Left cardiac atrium (tissue), 4 donors: ENCODE results near the gene MBL2. TPM values are rescaled to one million over a fixed set of nuclear protein-coding genes. Genes with fewer than 3 reads are reported as not detected.

Experiments
- ATAC-seq, 2 donors: fragments of 200-7000 bp; cut with Tn5 transposase; one replicate each; pipeline ENCODE4 v1.9.1; 2020; ENCODE audit warnings: mild to moderate bottlenecking in 2 of 2, moderate library complexity in 2 of 2
- DNase-seq: peaks from one replicate; pipeline ENCODE4 v3.0.0-alpha.2; 2020
- intact Hi-C, 2 donors: fragments of 100-400 bp; cut with DNase I; formaldehyde crosslinking; loops; one replicate each; pipeline versions ENCODE4 v1.14.1 to v1.15.1; 2022 to 2023
- long read RNA-seq: library from polyadenylated mRNA; unstranded; transcript quantifications from one replicate; pipeline ENCODE4 v2.0.0, GENCODE V29; 2021
- total RNA-seq, 2 donors: library from RNA; stranded (reverse); fragmentation: NEBNext Ultra II Directional; extraction: Animal tissue kit (Norgen Biotek cat#: 25700); gene quantifications; one replicate each; pipeline ENCODE4 v1.2.1, GENCODE V29; 2021
- donor health status: DM: no; HTN: yes; CAD: no.
- donor health status: DM: no; HTN: yes; CAD: no; lungs with severe emphysema.
- donor health status: DM: yes; HTN: yes; CAD: no.
- donor health status: Dilated cardiomyopathy.

Gene MBL2
- total RNA-seq, result not detected
- long read RNA-seq, result 0 reads

- intact Hi-C loops, result no loop called here
- ATAC-seq, result no peak
- DNase-seq, result no peak
Observed at GRCh38 chr10:52772623-52773022, at the start of gene MBL2. Gene MBL2 (minus strand): TSS chr10:52772784. CDS start chr10:52771635, 1,149 bp downstream.

DNA sequence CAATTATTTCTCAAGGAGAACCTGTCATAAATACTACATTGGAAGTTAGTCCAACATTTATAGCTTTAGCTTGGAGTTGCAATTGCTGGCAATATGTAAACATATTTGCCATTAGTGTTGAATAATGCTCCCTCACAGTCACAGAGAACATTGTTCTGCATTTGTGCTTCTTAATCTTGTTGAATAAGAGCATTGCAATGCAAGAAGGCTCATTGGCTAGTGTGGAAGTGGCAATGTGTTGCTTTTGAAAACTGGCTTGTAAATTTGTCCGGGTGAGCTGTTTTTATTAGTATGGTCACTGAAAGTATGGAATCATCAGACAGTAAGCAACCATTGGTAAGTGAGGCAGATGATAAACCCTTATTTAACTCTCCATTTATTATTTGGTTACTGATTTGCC lies 47.7 kb upstream of the MBL2 start:
- no peak for ATAC-seq
- intact Hi-C loops, result no loop called here
- no peak for DNase-seq

DNA sequence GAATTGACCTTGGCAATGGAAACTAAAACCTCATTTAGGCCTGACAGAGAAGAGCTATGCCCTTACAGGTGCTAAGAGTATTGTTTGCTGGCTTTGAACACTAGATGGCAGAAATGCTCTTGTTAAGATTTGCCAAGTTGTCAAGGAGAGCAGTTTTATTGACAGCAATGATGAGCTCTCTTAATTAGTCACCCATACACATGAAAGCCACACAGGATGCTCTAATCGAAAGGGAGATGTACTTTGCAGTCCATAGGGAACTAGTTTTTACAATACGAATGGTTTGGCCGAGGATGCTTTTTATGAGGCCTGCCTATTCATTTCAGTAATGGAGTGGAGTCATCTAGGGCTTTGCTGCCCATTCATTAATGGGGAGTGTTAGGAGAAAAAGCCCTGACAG lies 45.4 kb upstream of the MBL2 start:
- ATAC-seq, result no peak
- no peak for DNase-seq
- intact Hi-C loops, result no loop called here

- DNase-seq (no peak), ATAC-seq (no peak)
- intact Hi-C loops, result no loop called here
Observed at GRCh38 chr10:52814506-52814905, 41.9 kb upstream of the MBL2 start.

GRCh38 chr10:52811776-52812175 lies 39.2 kb upstream of the MBL2 start:
- ATAC-seq (no peak), DNase-seq (no peak)
- intact Hi-C loops, result no loop called here

DNA sequence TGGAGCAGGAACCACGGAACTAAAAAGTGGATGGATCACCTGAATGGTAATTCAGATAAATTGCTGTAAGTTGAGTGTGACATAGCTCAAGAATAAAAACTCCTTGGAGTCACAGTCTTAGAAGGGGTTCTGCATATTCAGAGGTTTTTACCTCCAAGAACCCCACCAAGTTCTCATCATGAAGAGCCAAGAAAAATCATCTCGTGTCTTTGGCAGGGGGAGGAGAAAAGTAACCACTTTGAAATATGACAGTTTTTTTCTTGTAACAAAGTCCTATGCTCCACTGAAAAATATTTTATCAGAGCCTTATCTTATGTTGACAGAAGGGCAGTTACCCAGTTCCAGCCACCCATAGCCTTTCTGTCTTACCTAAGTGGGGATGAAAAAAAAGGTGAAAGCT lies 38.2 kb upstream of the MBL2 start:
- no peak for DNase-seq
- intact Hi-C loops, result no loop called here
- ATAC-seq, result no peak

- DNase-seq (no peak), ATAC-seq (no peak)
- intact Hi-C loops, result no loop called here
Observed at GRCh38 chr10:52807803-52808202, 35.2 kb upstream of the MBL2 start.

- ATAC-seq (no peak), DNase-seq (no peak)
- intact Hi-C loops, result no loop called here
Observed at GRCh38 chr10:52805414-52806285, 33.1 kb upstream of the MBL2 start.

- DNase-seq (no peak), ATAC-seq (peak in 1 of 2 donors; percentile 29)
- intact Hi-C loops, result no loop called here
Observed at GRCh38 chr10:52801947-52802346, 29.4 kb upstream of the MBL2 start.

DNA sequence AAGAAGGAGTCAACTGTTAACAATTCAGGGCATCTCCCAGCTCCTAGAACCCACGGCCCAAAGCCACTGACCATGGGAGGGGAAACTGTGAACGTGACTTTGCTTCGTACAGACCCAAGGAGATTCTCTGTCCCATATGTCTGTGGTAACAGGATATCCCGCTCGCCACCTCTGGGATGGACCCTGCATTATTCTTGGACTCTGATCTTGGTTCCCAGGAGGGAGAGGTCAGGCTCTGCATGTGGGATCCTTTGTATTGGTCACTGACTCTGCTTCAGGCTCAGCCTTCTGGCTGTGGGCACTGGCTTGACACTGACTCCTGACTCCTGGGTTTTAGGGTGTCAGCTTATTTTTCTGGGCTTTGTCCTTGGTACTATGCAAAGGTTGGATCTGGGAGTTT lies 13.5 kb upstream of the MBL2 start:
- no peak for DNase-seq
- ATAC-seq, result no peak
- intact Hi-C loops, result no loop called here

DNA sequence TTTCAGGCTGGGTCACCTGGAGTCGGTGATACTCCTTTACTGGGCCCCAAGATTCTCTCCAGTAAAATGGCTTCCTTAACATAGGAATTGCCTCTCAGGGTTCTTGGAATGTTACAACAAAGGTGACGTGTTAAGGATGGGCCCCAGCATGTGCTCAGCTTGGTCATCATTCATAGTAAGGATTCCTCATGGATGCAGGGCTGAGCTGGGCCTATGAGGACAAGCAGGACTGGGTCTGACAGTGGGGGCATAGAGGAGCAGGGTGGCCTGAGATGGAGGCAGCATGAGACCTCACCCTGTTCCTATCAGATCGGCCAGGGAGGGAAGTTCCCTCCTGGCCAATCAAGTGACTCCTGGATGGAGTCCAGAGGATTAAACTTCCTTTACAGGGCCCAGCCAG lies 12.8 kb upstream of the MBL2 start:
- ATAC-seq, result no peak
- intact Hi-C loops, result no loop called here

DNA sequence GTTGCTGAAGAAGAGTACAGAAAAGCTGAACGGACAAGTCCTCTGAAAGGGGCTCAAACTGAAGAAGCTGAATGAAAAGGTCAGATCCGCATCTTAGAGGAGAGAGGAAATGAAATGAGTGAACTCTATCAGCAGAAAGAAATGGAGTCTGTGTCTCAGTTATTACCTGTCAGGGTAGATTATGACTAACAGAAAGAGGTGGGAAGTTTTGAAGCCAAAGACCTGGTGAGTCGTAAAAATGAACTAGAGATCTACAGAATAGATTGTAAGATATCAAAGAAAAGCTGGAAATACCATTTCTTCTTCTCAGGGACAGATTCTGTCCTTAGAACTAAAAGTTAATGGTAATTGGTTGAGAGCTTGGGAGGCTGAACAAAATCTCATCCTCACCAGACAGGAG lies 11.1 kb upstream of the MBL2 start:
- intact Hi-C loops, result no loop called here
- ATAC-seq (no peak), DNase-seq (no peak)

More for the DNA sequence above, 12.8 kb upstream of the MBL2 start:
- no peak for DNase-seq

- intact Hi-C loops, result no loop called here
- DNase-seq (no peak), ATAC-seq (no peak)
Observed at GRCh38 chr10:52782554-52782953, 10.0 kb upstream of the MBL2 start.

- DNase-seq (no peak), ATAC-seq (no peak)
Observed at GRCh38 chr10:52780391-52781155, 8.0 kb upstream of the MBL2 start.

GRCh38 chr10:52779541-52780390 lies 7.2 kb upstream of the MBL2 start:
- peak; percentile 62 for DNase-seq
- peak; percentile 65 to 87 for ATAC-seq
- intact Hi-C loops, result loop anchor here in 1 of 2 donors (2.0 kb wide), 2 partner anchors 39 to 465 kb away; partner anchors contain the start of gene DKK1

More at GRCh38 chr10:52780391-52781155, 8.0 kb upstream of the MBL2 start:
- intact Hi-C loops, result loop anchor here in 1 of 2 donors (2.0 kb wide), 2 partner anchors 40 to 466 kb away; partner anchors contain the start of gene DKK1

DNA sequence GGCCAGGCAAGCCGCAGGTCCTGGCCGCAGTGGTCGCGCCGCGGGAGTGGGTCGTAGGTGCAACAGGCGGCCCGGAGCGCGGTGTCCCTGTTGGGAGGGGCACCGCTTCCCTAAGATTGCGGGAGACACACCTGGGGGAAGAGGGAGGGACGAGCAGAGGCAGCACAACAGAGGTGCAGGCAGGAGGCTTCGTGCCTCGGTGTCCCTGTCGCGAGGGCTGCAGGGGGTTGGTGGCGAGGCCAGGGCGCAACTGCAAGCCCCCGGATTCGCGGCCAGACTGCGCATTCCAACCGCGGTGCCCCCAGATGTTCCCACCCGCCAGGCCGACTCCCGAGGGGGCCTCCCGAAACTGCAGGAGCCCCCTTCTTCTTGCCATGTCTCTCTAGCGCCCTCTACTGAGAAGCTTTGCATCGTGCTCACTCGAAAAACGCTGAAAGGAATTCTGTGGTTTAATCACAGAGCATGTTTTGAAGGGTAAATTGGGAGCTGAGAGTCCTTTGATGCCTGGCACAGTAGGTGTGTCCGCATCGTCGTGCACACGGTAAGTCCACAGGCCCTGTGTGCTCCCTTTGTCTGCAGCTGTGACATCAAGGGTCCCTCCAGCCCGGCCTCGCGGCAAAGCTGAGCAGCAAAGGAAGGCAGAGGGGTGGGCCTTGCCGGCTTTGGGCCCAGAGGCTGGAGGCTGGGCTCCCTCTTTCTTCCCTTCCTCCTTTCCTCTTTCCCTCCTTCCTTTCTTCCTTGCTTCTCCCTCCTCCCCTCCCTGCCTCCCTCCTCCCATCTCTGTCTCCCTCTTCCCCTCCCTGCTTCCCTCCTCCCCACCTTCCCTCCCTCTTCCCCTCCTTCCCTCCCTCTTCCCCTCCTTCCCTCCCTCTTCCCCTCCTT lies 6.2 kb upstream of the MBL2 start:
- no peak for DNase-seq
- no peak for ATAC-seq
- intact Hi-C loops, result no loop called here

GRCh38 chr10:52777414-52777813 lies 4.8 kb upstream of the MBL2 start:
- intact Hi-C loops, result no loop called here
- ATAC-seq, result no peak

DNA sequence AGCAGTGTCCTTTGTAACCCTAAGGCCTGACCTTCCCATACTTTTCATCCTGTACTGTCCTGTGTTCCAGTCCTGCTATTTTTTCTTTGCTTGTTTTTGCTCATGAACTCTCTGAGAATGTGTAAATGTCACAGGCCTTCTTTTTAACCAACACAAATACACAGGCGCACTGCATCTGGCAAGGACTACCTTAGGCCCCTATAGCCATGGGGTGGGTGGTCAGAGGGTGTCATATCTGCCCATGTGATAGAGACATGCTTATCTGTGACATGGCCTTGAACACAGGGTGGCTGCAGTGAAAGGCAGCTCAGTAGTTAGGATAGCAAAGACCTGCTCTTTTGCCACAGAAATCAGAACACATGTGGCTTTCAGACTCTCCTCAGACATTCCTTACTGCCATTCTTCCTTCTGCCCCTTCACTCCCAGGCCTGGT lies 3.9 kb upstream of the MBL2 start:
- DNase-seq (no peak), ATAC-seq (no peak)
- intact Hi-C loops, result no loop called here

More at GRCh38 chr10:52777414-52777813, 4.8 kb upstream of the MBL2 start:
- DNase-seq, result no peak
